HEK293 (cell line): Measurements from ENCODE around the gene MAPK14.

Experiments
- CTCF ChIA-PET: fragments of 350-600 bp; formaldehyde crosslinking; extraction: SDS; loops from one replicate; lab custom pipeline; 2021; ENCODE audit warnings: antibody characterized with exemption; lab: Yijun Ruan, JAX
- POLR2A ChIA-PET: fragments of 300-600 bp; formaldehyde crosslinking; extraction: SDS; loops from one replicate; lab custom pipeline; 2020; ENCODE audit warnings: antibody characterized with exemption, inconsistent platforms; lab: Yijun Ruan, JAX
- H3K27ac ChIP-seq: fragments of 200-500 bp; sonication (Bioruptor generic); 2 replicates; pipeline ENCODE4 v1.5.1; 2014; ENCODE audit warnings: low read depth, low read length, control low read depth, inconsistent platforms; ENCODE audit errors: extremely low read depth
- H3K36me3 ChIP-seq, 2 experiments: fragments of 200-500 bp in 1 of 2; sonication (Bioruptor generic) in 1 of 2; 1 replicate in 1 of 2; 2 replicates in 1 of 2; pipeline ENCODE4 v1.5.1; 2014 to 2017; ENCODE audit warnings: inconsistent platforms in 2 of 2, low read length in 2 of 2; ENCODE audit not compliant: control insufficient read depth in 2 of 2, insufficient read depth in 1 of 2
- H3K4me1 ChIP-seq: fragments of 200-500 bp; sonication (Bioruptor generic); 2 replicates; pipeline ENCODE4 v1.5.1; 2014; ENCODE audit warnings: mild to moderate bottlenecking, low read length, inconsistent platforms; ENCODE audit not compliant: control insufficient read depth, insufficient read depth
- H3K4me3 ChIP-seq: 2 replicates; pipeline ENCODE4 v1.5.1; 2011; ENCODE audit warnings: low read depth, mild to moderate bottlenecking, control low read depth, low read length, moderate library complexity
- H3K9me3 ChIP-seq: fragments of 200-500 bp; sonication (Bioruptor generic); 2 replicates; pipeline ENCODE4 v1.5.1; 2014; ENCODE audit warnings: low read depth, low read length, inconsistent platforms; ENCODE audit not compliant: control insufficient read depth, insufficient read depth
- GLI2 ChIP-seq: fragments of 450-650 bp; formaldehyde crosslinking; IDR thresholded peaks from 2 replicates; pipeline ENCODE4; 2017; ENCODE audit warnings: missing biosample characterization, missing genetic modification characterization, low read depth, borderline replicate concordance
- GLIS2 ChIP-seq: fragments of 450-650 bp; formaldehyde crosslinking; IDR thresholded peaks from 2 replicates; pipeline ENCODE4 v1.5.1; 2016; ENCODE audit warnings: missing biosample characterization, missing genetic modification characterization
- SP3 ChIP-seq: fragments of 450-650 bp; formaldehyde crosslinking; IDR thresholded peaks from 2 replicates; pipeline ENCODE4 v1.5.1; 2016; ENCODE audit warnings: missing biosample characterization, missing genetic modification characterization
- YY2 ChIP-seq: fragments of 450-650 bp; formaldehyde crosslinking; IDR thresholded peaks from 2 replicates; pipeline ENCODE4 v1.5.1; 2016; ENCODE audit warnings: missing biosample characterization, missing genetic modification characterization
- ZBTB21 ChIP-seq: fragments of 450-650 bp; formaldehyde crosslinking; IDR thresholded peaks from 2 replicates; pipeline ENCODE4 v1.5.1; 2017; ENCODE audit warnings: missing biosample characterization, missing genetic modification characterization
- ZNF239 ChIP-seq: fragments of 450-650 bp; formaldehyde crosslinking; IDR thresholded peaks from 2 replicates; pipeline ENCODE4 v1.5.1; 2016; ENCODE audit warnings: missing biosample characterization, missing genetic modification characterization
- ZNF324 ChIP-seq: fragments of 450-650 bp; formaldehyde crosslinking; IDR thresholded peaks from 2 replicates; pipeline ENCODE4 v1.5.1; 2016; ENCODE audit warnings: missing biosample characterization, missing genetic modification characterization
- ZNF623 ChIP-seq: fragments of 450-650 bp; formaldehyde crosslinking; IDR thresholded peaks from 2 replicates; pipeline ENCODE4 v1.5.1; 2016; ENCODE audit warnings: missing biosample characterization, missing genetic modification characterization
- ZNF660 ChIP-seq: fragments of 450-650 bp; IDR thresholded peaks from 2 replicates; pipeline ENCODE4 v1.5.1; 2018; ENCODE audit warnings: missing biosample characterization, mild to moderate bottlenecking, missing genetic modification characterization
- ZNF777 ChIP-seq: fragments of 450-650 bp; formaldehyde crosslinking; IDR thresholded peaks from 2 replicates; pipeline ENCODE4 v1.5.1; 2017; ENCODE audit warnings: missing biosample characterization, missing genetic modification characterization, borderline replicate concordance
- ZXDB ChIP-seq: fragments of 450-650 bp; formaldehyde crosslinking; IDR thresholded peaks from 2 replicates; pipeline ENCODE4 v1.5.1; 2016; ENCODE audit warnings: missing biosample characterization, missing genetic modification characterization
- TF ChIP-seq, protein P1 (sequence below): fragments of 450-650 bp; formaldehyde crosslinking; IDR thresholded peaks from 2 replicates; pipeline ENCODE4 v1.5.1; 2017; ENCODE audit warnings: missing biosample characterization, missing genetic modification characterization
- TF ChIP-seq, protein P2 (sequence below): fragments of 450-650 bp; IDR thresholded peaks from 2 replicates; pipeline ENCODE4 v1.5.1; 2018; ENCODE audit warnings: missing biosample characterization, missing genetic modification characterization
- TF ChIP-seq, protein P3 (sequence below): fragments of 450-650 bp; formaldehyde crosslinking; IDR thresholded peaks from 2 replicates; pipeline ENCODE4 v1.5.1; 2016; ENCODE audit warnings: missing biosample characterization, missing genetic modification characterization
- TF ChIP-seq, protein P4 (sequence below): fragments of 450-650 bp; formaldehyde crosslinking; IDR thresholded peaks from 2 replicates; pipeline ENCODE4 v1.5.1; 2016; ENCODE audit warnings: missing biosample characterization, missing genetic modification characterization
- TF ChIP-seq, protein P5 (sequence below): fragments of 450-650 bp; formaldehyde crosslinking; IDR thresholded peaks from 2 replicates; pipeline ENCODE4 v1.5.1; 2016; ENCODE audit warnings: missing biosample characterization, missing genetic modification characterization

The MAPK14 gene

DNA sequence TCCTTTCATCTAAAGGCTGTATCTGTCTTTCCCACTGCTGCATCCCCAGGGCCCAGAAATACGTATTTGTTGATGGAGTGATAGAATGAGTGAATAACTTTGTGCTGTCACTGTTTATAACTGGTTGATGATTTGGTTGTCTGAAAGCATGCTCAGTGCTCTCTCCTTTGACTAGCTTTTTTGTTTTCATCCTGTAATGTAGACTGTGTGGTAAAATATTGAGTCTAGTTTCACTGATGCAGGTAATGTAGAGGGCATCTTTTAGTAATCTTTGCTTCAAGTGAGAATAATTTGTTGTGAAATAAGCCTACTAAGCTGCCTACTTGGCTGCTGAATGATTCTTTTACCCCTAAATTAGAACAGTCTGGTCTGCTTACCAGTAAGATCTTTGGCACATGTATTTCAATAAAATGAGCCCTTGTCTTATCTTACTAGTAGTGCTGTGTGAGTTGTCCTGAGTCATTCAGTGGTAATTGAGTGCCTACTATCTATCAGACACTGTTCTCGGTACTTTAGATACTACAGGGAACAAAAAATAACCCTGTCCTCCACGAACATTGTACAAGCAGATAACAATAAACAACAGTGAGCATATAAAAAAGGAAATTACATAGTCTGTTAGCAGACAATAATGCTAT lies 39.9 kb downstream of the MAPK14 start:
- TF ChIP-seq GLIS2 (no peak), GLI2 (tag by site-specific recombination) (no peak), ZXDB (0 out of 2 replicates have a peak, but pooled peaks have one; percentile 26), SP3 (tag by site-specific recombination) (no peak), ZNF660 (no peak), ZNF324 (tag by site-specific recombination) (no peak)
- TF ChIP-seq, protein P1, sequence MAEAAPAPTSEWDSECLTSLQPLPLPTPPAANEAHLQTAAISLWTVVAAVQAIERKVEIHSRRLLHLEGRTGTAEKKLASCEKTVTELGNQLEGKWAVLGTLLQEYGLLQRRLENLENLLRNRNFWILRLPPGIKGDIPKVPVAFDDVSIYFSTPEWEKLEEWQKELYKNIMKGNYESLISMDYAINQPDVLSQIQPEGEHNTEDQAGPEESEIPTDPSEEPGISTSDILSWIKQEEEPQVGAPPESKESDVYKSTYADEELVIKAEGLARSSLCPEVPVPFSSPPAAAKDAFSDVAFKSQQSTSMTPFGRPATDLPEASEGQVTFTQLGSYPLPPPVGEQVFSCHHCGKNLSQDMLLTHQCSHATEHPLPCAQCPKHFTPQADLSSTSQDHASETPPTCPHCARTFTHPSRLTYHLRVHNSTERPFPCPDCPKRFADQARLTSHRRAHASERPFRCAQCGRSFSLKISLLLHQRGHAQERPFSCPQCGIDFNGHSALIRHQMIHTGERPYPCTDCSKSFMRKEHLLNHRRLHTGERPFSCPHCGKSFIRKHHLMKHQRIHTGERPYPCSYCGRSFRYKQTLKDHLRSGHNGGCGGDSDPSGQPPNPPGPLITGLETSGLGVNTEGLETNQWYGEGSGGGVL (tag by site-specific recombination) = no peak
- TF ChIP-seq, protein P2, sequence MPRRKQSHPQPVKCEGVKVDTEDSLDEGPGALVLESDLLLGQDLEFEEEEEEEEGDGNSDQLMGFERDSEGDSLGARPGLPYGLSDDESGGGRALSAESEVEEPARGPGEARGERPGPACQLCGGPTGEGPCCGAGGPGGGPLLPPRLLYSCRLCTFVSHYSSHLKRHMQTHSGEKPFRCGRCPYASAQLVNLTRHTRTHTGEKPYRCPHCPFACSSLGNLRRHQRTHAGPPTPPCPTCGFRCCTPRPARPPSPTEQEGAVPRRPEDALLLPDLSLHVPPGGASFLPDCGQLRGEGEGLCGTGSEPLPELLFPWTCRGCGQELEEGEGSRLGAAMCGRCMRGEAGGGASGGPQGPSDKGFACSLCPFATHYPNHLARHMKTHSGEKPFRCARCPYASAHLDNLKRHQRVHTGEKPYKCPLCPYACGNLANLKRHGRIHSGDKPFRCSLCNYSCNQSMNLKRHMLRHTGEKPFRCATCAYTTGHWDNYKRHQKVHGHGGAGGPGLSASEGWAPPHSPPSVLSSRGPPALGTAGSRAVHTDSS (tag by site-specific recombination) = no peak
- TF ChIP-seq, all 188 proteins: peak for 1
- H3K4me3 ChIP-seq = no peak overlapping the region
- H3K27ac ChIP-seq = no peak overlapping the region
- ChIA-PET POLR2A (interaction anchor here (0.9 kb wide), 1 partner anchor 38 kb away, joined by 3 read pairs; no protein-coding TSS in a partner anchor), CTCF (interaction anchor here (0.5 to 11.1 kb wide), 3 partner anchors 27 to 220 kb away, joined by 3 to 85 read pairs (median 36); partner anchors contain the start of gene MAPK14)
- H3K9me3 ChIP-seq = no peaks in the 10 kb centered on the region
- peaks cover 27% of the 10 kb centered on the region for H3K4me1 ChIP-seq
- peaks cover 0 to 4% of the 10 kb centered on the region in 2 experiments; a peak in 1 of 3 replicates for H3K36me3 ChIP-seq

DNA sequence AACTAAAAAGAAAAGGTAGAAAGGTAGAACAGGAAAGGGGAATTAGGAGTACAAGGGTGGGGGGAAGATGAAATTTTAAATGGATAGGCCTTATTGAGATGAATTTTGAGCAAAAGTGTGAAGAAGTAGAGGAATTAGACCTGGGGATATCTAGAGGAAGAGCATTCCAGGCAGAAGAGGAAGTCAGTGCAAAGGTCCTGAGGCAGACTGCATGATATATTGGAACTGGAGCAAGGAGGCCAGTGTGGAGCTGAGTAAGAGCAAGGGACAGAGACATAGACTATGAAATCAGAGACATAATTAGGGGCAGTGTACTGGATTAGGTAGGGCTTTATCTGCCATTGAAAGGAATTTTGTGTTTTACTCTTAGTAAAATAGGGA lies 40.4 kb downstream of the MAPK14 start:
- H3K36me3 ChIP-seq = peaks cover 0 to 1% of the 10 kb centered on the region in 2 experiments; a peak in 1 of 3 replicates
- TF ChIP-seq ZNF777 (tag by site-specific recombination) (no peak), YY2 (tag by site-specific recombination) (no peak), ZNF623 (tag by site-specific recombination) (peak; percentile 99), ZXDB (0 out of 2 replicates have a peak, but pooled peaks have one; percentile 2), ZNF239 (tag by site-specific recombination) (0 out of 2 replicates have a peak, but pooled peaks have one; percentile 38)
- TF ChIP-seq, protein P3, sequence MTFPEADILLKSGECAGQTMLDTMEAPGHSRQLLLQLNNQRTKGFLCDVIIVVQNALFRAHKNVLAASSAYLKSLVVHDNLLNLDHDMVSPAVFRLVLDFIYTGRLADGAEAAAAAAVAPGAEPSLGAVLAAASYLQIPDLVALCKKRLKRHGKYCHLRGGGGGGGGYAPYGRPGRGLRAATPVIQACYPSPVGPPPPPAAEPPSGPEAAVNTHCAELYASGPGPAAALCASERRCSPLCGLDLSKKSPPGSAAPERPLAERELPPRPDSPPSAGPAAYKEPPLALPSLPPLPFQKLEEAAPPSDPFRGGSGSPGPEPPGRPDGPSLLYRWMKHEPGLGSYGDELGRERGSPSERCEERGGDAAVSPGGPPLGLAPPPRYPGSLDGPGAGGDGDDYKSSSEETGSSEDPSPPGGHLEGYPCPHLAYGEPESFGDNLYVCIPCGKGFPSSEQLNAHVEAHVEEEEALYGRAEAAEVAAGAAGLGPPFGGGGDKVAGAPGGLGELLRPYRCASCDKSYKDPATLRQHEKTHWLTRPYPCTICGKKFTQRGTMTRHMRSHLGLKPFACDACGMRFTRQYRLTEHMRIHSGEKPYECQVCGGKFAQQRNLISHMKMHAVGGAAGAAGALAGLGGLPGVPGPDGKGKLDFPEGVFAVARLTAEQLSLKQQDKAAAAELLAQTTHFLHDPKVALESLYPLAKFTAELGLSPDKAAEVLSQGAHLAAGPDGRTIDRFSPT (tag by site-specific recombination) = no peak
- TF ChIP-seq, protein P4, sequence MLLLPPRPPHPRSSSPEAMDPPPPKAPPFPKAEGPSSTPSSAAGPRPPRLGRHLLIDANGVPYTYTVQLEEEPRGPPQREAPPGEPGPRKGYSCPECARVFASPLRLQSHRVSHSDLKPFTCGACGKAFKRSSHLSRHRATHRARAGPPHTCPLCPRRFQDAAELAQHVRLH (tag by site-specific recombination) = peak; percentile 60; the same call in 1 of the 2 replicates
- TF ChIP-seq, all 188 proteins: peak for 4
- Histone ChIP-seq H3K27ac (no peak overlapping the region), H3K4me3 (no peak overlapping the region), H3K9me3 (no peaks in the 10 kb centered on the region), H3K4me1 (peaks cover 29% of the 10 kb centered on the region)
- ChIA-PET CTCF (interaction anchor here (0.6 to 11.1 kb wide), 3 partner anchors 27 to 331 kb away, joined by 3 to 85 read pairs (median 36); partner anchors contain the start of genes ARMC12 and MAPK14), POLR2A (no interaction called here)

DNA sequence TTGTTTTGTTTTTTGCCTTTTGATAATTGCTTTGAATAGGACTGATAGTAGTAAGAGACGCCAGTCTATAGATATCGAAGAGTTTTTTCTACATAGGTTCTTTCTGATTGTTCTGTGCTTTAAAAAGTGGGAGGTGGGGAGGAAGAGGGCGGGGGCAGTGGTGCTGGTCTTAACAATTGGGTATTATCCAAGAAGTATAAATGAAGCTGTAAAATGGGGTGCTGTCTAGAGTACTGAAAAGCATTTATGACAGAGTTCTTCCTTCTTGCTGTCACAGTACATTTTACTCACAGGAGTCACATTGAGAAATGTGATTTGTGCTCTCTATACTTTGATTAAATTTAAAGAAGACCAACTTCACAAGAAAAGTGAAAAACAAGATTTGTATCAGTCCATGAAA lies 41.0 kb downstream of the MAPK14 start:
- CTCF ChIA-PET = interaction anchor here (0.6 to 11.1 kb wide), 5 partner anchors 19 to 509 kb away, joined by 3 to 85 read pairs (median 3); partner anchors contain the start of genes ARMC12 and MAPK14
- no peaks in the 10 kb centered on the region for H3K9me3 ChIP-seq
- TF ChIP-seq, protein P5, sequence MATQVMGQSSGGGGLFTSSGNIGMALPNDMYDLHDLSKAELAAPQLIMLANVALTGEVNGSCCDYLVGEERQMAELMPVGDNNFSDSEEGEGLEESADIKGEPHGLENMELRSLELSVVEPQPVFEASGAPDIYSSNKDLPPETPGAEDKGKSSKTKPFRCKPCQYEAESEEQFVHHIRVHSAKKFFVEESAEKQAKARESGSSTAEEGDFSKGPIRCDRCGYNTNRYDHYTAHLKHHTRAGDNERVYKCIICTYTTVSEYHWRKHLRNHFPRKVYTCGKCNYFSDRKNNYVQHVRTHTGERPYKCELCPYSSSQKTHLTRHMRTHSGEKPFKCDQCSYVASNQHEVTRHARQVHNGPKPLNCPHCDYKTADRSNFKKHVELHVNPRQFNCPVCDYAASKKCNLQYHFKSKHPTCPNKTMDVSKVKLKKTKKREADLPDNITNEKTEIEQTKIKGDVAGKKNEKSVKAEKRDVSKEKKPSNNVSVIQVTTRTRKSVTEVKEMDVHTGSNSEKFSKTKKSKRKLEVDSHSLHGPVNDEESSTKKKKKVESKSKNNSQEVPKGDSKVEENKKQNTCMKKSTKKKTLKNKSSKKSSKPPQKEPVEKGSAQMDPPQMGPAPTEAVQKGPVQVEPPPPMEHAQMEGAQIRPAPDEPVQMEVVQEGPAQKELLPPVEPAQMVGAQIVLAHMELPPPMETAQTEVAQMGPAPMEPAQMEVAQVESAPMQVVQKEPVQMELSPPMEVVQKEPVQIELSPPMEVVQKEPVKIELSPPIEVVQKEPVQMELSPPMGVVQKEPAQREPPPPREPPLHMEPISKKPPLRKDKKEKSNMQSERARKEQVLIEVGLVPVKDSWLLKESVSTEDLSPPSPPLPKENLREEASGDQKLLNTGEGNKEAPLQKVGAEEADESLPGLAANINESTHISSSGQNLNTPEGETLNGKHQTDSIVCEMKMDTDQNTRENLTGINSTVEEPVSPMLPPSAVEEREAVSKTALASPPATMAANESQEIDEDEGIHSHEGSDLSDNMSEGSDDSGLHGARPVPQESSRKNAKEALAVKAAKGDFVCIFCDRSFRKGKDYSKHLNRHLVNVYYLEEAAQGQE = peak; percentile 87
- TF ChIP-seq ZBTB21 = no peak
- peaks cover 32% of the 10 kb centered on the region for H3K4me1 ChIP-seq
- POLR2A ChIA-PET = interaction anchor here (1.6 kb wide), 1 partner anchor 41 kb away, joined by 5 read pairs; the partner anchor contains the start of gene MAPK14
- H3K36me3 ChIP-seq = no peaks in the 10 kb centered on the region
- H3K4me3 ChIP-seq = no peak overlapping the region
- H3K27ac ChIP-seq = no peak overlapping the region
